Gastrocnemius medialis (tissue), 4 donors: Measurements from ENCODE around the gene LYRM9. TPM values are rescaled to one million over a fixed set of nuclear protein-coding genes. Genes with fewer than 3 reads are reported as not detected.
"Not testable (repeated sequence)": the region's sequence is repeated elsewhere in the genome, so short reads cannot be mapped to it uniquely, and the experiment has no call there.

Source experiments
- ATAC-seq, 2 donors: fragments of 150-250 bp; one replicate each; pipeline ENCODE4 v1.9.1; 2016
- DNase-seq, 2 donors: peaks; one replicate each; pipeline ENCODE4 v3.0.0-alpha.2; 2019
- H3K27ac ChIP-seq, 4 donors: fragments of 200-600 bp; sonication (generic); 1 replicate in 1 of 4; 2 replicates in 3 of 4; pipeline ENCODE4 v1.5.1; 2016 to 2018; ENCODE audit warnings: mild to moderate bottlenecking in 2 of 4, moderate library complexity in 1 of 4
- H3K27me3 ChIP-seq, 3 donors: fragments of 200-600 bp; sonication (generic) in 2 of 3; 1 replicate in 1 of 3; 2 replicates in 2 of 3; pipeline versions ENCODE4 v1.5.1 to v1.6.0; 2016 to 2019; ENCODE audit warnings: mild to moderate bottlenecking in 1 of 3, moderate library complexity in 1 of 3
- H3K36me3 ChIP-seq, 2 donors: fragments of 200-600 bp; sonication (generic) in 1 of 2; one replicate each; pipeline ENCODE4 v1.5.1; 2017 to 2018
- H3K4me1 ChIP-seq, 2 donors: fragments of 200-600 bp; sonication (generic) in 1 of 2; one replicate each; pipeline ENCODE4 v1.5.1; 2016 to 2017; ENCODE audit warnings: mild to moderate bottlenecking in 2 of 2
- H3K4me3 ChIP-seq, 4 donors: fragments of 200-600 bp; sonication (generic) in 3 of 4; 1 replicate in 1 of 4; 2 replicates in 3 of 4; pipeline ENCODE4 v1.5.1; 2016 to 2019; ENCODE audit warnings: mild to moderate bottlenecking in 2 of 4
- H3K9me3 ChIP-seq, 3 donors: fragments of 200-600 bp; sonication (generic) in 2 of 3; 1 replicate in 1 of 3; 2 replicates in 2 of 3; pipeline ENCODE4 v1.5.1; 2016 to 2019
- CTCF ChIP-seq, 5 experiments: fragments of 450-650 bp in 3 of 5; fragments of 200-600 bp in 2 of 5; sonication (generic) in 2 of 5; IDR thresholded peaks in 4 of 5; conservative IDR thresholded peaks in 1 of 5; 1 replicate in 4 of 5; 2 replicates in 1 of 5; pipeline ENCODE4 v1.5.1; 2016 to 2019; ENCODE audit warnings: antibody characterized with exemption in 5 of 5, mild to moderate bottlenecking in 3 of 5, moderate library complexity in 3 of 5
- POLR2A ChIP-seq, 2 donors: fragments of 450-650 bp; IDR thresholded peaks; one replicate each; pipeline ENCODE4 v1.6.1; 2017; ENCODE audit warnings: antibody characterized with exemption in 2 of 2, mild to moderate bottlenecking in 2 of 2, moderate library complexity in 2 of 2
- in situ Hi-C, 4 donors: fragments of 200-750 bp; cut with MboI; loops; one replicate each; pipeline versions ENCODE4 v1.15.0 to v1.8.0; 2017; ENCODE audit warnings: low sequenced_read_pairs in 4 of 4
- intact Hi-C: fragments of 100-400 bp; cut with DNase I; formaldehyde crosslinking; loops from one replicate; pipeline ENCODE4 v1.15.1; 2023; ENCODE audit warnings: low total_unique reads
- total RNA-seq, 4 donors: library from RNA; depleted of rRNA; stranded (reverse); fragments of >200 nt; gene quantifications; one replicate each; pipeline versions ENCODE4 v1.1.0 to v1.2.3, GENCODE V29; 2016

The LYRM9 gene
- total RNA-seq, 4 donors from 2014 or later: 5.9 to 37.2 (median 9.6) TPM

- in situ Hi-C loops (no loop called here), intact Hi-C loops (no loop called here)
- Histone ChIP-seq H3K4me1 (no peaks in the 10 kb centered on the region), H3K9me3 (no peaks in the 10 kb centered on the region), H3K36me3 (no peaks in the 10 kb centered on the region), H3K4me3 (no peak overlapping the region), H3K27me3 (no peaks in the 10 kb centered on the region), H3K27ac (no peak overlapping the region)
- ATAC-seq (no peak), DNase-seq (no peak)
- TF ChIP-seq POLR2A (IDR thresholded peaks at IDR 0.05): no peak
- no peak for TF ChIP-seq CTCF (IDR thresholded peaks at IDR 0.05 in 4 of 5, conservative IDR thresholded peaks at IDR 0.05 in 1 of 5)
These were observed 23.8 kb upstream of the LYRM9 start for GRCh38 chr17:27917000-27917399.

DNA sequence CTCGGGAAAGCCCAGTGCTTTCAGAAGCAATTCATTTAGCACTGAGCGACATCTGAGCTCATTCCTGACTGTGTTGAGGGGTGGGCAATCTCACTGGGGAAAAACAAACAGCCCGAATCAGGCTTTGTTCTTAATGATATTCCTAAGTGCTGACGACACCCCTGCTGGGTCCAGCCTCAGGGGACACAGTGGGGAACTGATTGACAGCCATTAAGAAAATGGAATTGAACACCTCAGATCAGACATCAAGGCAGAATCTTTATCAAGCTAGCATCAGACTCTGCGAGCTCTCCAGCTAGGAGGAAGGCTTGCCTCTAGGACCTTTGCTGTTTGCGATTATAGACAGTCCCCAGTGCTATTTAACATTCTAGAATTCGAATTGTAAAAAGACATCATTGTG lies 22.5 kb upstream of the LYRM9 start:
- in situ Hi-C loops: no loop called here
- Histone ChIP-seq H3K4me1 (no peaks in the 10 kb centered on the region), H3K36me3 (no peaks in the 10 kb centered on the region), H3K4me3 (no peak overlapping the region), H3K9me3 (no peaks in the 10 kb centered on the region), H3K27me3 (no peaks in the 10 kb centered on the region), H3K27ac (no peak overlapping the region)
- intact Hi-C loops: no loop called here
- DNase-seq: no peak
- no peak for TF ChIP-seq POLR2A (IDR thresholded peaks at IDR 0.05)
- no peak for ATAC-seq

DNA sequence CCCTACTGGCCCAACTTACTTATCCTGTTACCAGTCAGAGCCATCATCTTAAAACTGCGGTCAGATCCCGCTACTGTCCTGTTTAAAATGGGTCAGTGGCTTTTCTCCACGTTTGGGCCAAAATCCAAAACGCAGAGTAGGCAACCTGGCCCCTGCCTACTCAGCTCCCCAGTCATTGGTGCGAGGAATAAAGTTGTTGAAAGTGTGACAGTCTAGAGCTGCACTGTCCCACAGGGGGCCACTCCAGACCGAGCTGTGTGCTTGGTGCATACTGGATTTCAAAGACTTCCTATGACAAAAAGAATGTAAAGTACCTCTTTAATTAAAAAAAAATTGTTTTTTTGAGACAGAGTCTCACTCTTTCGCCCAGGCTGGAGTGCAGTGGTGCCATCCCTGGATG lies 21.2 kb upstream of the LYRM9 start:
- H3K27ac ChIP-seq: no peak overlapping the region

GRCh38 chr17:27912964-27913363 lies 19.8 kb upstream of the LYRM9 start:
- intact Hi-C loops: no loop called here

More for the DNA sequence above, 21.2 kb upstream of the LYRM9 start:
- no peaks in the 10 kb centered on the region for H3K36me3 ChIP-seq
- in situ Hi-C loops: no loop called here
- no peaks in the 10 kb centered on the region for H3K9me3 ChIP-seq
- TF ChIP-seq POLR2A (IDR thresholded peaks at IDR 0.05) (no peak), CTCF (IDR thresholded peaks at IDR 0.05 in 4 of 5, conservative IDR thresholded peaks at IDR 0.05 in 1 of 5) (no peak)
- H3K4me1 ChIP-seq: no peaks in the 10 kb centered on the region
- ATAC-seq (no peak), DNase-seq (no peak)
- intact Hi-C loops: no loop called here
- H3K4me3 ChIP-seq: no peak overlapping the region
- no peaks in the 10 kb centered on the region for H3K27me3 ChIP-seq

GRCh38 chr17:27912299-27912698 lies 19.1 kb upstream of the LYRM9 start:
- intact Hi-C loops, DNase-seq, H3K36me3 ChIP-seq, H3K9me3 ChIP-seq, ATAC-seq, H3K27me3 ChIP-seq, H3K4me3 ChIP-seq, H3K4me1 ChIP-seq, H3K27ac ChIP-seq, in situ Hi-C loops: not testable (repeated sequence)

More at GRCh38 chr17:27912964-27913363, 19.8 kb upstream of the LYRM9 start:
- TF ChIP-seq POLR2A (IDR thresholded peaks at IDR 0.05) (no peak), CTCF (IDR thresholded peaks at IDR 0.05 in 4 of 5, conservative IDR thresholded peaks at IDR 0.05 in 1 of 5) (no peak)
- ATAC-seq (no peak), DNase-seq (no peak)
- no peak overlapping the region for H3K4me3 ChIP-seq
- no peaks in the 10 kb centered on the region for H3K9me3 ChIP-seq
- in situ Hi-C loops: no loop called here
- H3K27me3 ChIP-seq: no peaks in the 10 kb centered on the region
- H3K27ac ChIP-seq: no peak overlapping the region
- H3K4me1 ChIP-seq: no peaks in the 10 kb centered on the region
- H3K36me3 ChIP-seq: no peaks in the 10 kb centered on the region

GRCh38 chr17:27907976-27908558 lies 14.9 kb upstream of the LYRM9 start:
- Histone ChIP-seq H3K27ac (no peak overlapping the region), H3K9me3 (no peaks in the 10 kb centered on the region), H3K4me1 (no peaks in the 10 kb centered on the region), H3K36me3 (no peaks in the 10 kb centered on the region), H3K27me3 (no peaks in the 10 kb centered on the region), H3K4me3 (no peak overlapping the region)
- TF ChIP-seq CTCF (IDR thresholded peaks at IDR 0.05 in 4 of 5, conservative IDR thresholded peaks at IDR 0.05 in 1 of 5) (no peak), POLR2A (IDR thresholded peaks at IDR 0.05) (no peak)
- intact Hi-C loops: no loop called here
- in situ Hi-C loops: loop anchor here in 1 of 4 donors (10.0 kb wide), 1 partner anchor 57 kb away; no protein-coding TSS in a partner anchor
- ATAC-seq (no peak), DNase-seq (no peak)
